ENCODE measurements around the gene UBASH3B. TPM values are rescaled to one million over a fixed set of nuclear protein-coding genes. Genes with fewer than 3 reads are reported as not detected.

The UBASH3B gene
- total RNA-seq, 1 donor from 2014 or later = 2.6 TPM

GRCh38 chr11:122732342-122733315 is 77.1 kb downstream of the UBASH3B start:
- DNase-seq = peak; percentile 50

- DNase-seq = peak; percentile 97
These were observed 77.8 kb downstream of the UBASH3B start for GRCh38 chr11:122733318-122733717.

GRCh38 chr11:122734848-122735496 is 79.5 kb downstream of the UBASH3B start:
- DNase-seq = no peak

GRCh38 chr11:122737951-122738693 is 82.6 kb downstream of the UBASH3B start:
- DNase-seq = peak; percentile 71

- DNase-seq = no peak
These were observed 86.2 kb downstream of the UBASH3B start for GRCh38 chr11:122741613-122742300.

GRCh38 chr11:122742301-122743018 is 86.9 kb downstream of the UBASH3B start:
- DNase-seq = no peak

GRCh38 chr11:122743097-122743741 is 87.7 kb downstream of the UBASH3B start:
- DNase-seq = no peak

- peak; percentile 87 for DNase-seq
These were observed 88.4 kb downstream of the UBASH3B start for GRCh38 chr11:122743949-122744348.

- DNase-seq = no peak
These were observed 88.8 kb downstream of the UBASH3B start for GRCh38 chr11:122744357-122744756.

GRCh38 chr11:122745111-122745510 is 89.6 kb downstream of the UBASH3B start:
- no peak for DNase-seq

- no peak for DNase-seq
These were observed 90.5 kb downstream of the UBASH3B start for GRCh38 chr11:122746050-122746478.

- DNase-seq = no peak
These were observed 91.2 kb downstream of the UBASH3B start for GRCh38 chr11:122746611-122747244.

- DNase-seq = no peak
These were observed 91.8 kb downstream of the UBASH3B start for GRCh38 chr11:122747351-122747781.

GRCh38 chr11:122749005-122749687 is 93.6 kb downstream of the UBASH3B start:
- DNase-seq = peak; percentile 60

GRCh38 chr11:122750049-122750448 is 94.5 kb downstream of the UBASH3B start:
- DNase-seq = no peak

GRCh38 chr11:122751292-122752070 is 96.0 kb downstream of the UBASH3B start:
- no peak for DNase-seq

- no peak for DNase-seq
These were observed 98.5 kb downstream of the UBASH3B start for GRCh38 chr11:122754028-122754427.

- DNase-seq = peak; percentile 51
These were observed 99.2 kb downstream of the UBASH3B start for GRCh38 chr11:122754553-122755322.
